HepG2 (cell line): Measurements from ENCODE around the gene FURIN. TPM values are rescaled to one million over a fixed set of nuclear protein-coding genes. Genes with fewer than 3 reads are reported as not detected.

Source experiments
- HNF1A ChIP-seq, 2 experiments: sonication (generic) in 1 of 2; formaldehyde crosslinking in 1 of 2; IDR thresholded peaks; 2 replicates each; pipeline versions ENCODE4 v1.4.0 to v1.6.1; 2016 to 2020; ENCODE audit warnings: borderline replicate concordance in 1 of 2, low read depth in 1 of 2, mild to moderate bottlenecking in 1 of 2, missing genetic modification reagents in 1 of 2
- NFRKB ChIP-seq: fragments of 450-650 bp; IDR thresholded peaks from 2 replicates; pipeline ENCODE4 v1.6.1; 2017
- RBAK ChIP-seq: sonication (generic); formaldehyde crosslinking; IDR thresholded peaks from 2 replicates; pipeline ENCODE4 v1.5.1; 2020; ENCODE audit warnings: mild to moderate bottlenecking, missing genetic modification reagents
- SALL1 ChIP-seq: sonication (generic); formaldehyde crosslinking; IDR thresholded peaks from 2 replicates; pipeline ENCODE4 v1.8.0; 2022; ENCODE audit warnings: mild to moderate bottlenecking, missing genetic modification reagents
- SRSF4 ChIP-seq: fragments of 200-400 bp; formaldehyde crosslinking; IDR thresholded peaks from one replicate; pipeline ENCODE4 v1.6.1; 2018; ENCODE audit warnings: mild to moderate bottlenecking, low read depth, low read length, moderate library complexity; ENCODE audit not compliant: poor library complexity, severe bottlenecking
- TCF12 ChIP-seq, 2 experiments: fragments of 450-650 bp in 1 of 2; sonication (generic) in 1 of 2; formaldehyde crosslinking in 1 of 2; IDR thresholded peaks; 2 replicates each; pipeline versions ENCODE4 v1.6.1 to v1.8.0; 2017 to 2022; ENCODE audit warnings: antibody characterized with exemption in 1 of 2, mild to moderate bottlenecking in 1 of 2, missing genetic modification reagents in 1 of 2, moderate library complexity in 1 of 2
- TRIM24 ChIP-seq: sonication (generic); formaldehyde crosslinking; IDR thresholded peaks from 2 replicates; pipeline ENCODE4 v1.8.0; 2022; ENCODE audit warnings: mild to moderate bottlenecking, missing genetic modification reagents
- ZBTB46 ChIP-seq: sonication (generic); formaldehyde crosslinking; IDR thresholded peaks from 2 replicates; pipeline ENCODE4 v1.4.0; 2020; ENCODE audit warnings: mild to moderate bottlenecking, missing genetic modification reagents, borderline replicate concordance
- ZFP82 ChIP-seq: sonication (generic); formaldehyde crosslinking; IDR thresholded peaks from 2 replicates; pipeline ENCODE4 v1.5.1; 2020; ENCODE audit warnings: mild to moderate bottlenecking, missing genetic modification reagents, borderline replicate concordance
- ZIK1 ChIP-seq: sonication (generic); formaldehyde crosslinking; IDR thresholded peaks from 2 replicates; pipeline ENCODE4 v1.5.0; 2020; ENCODE audit warnings: mild to moderate bottlenecking, low read depth, missing genetic modification reagents, borderline replicate concordance
- ZNF367 ChIP-seq: sonication (generic); formaldehyde crosslinking; IDR thresholded peaks from 2 replicates; pipeline ENCODE4 v1.4.0; 2020; ENCODE audit warnings: missing genetic modification reagents, borderline replicate concordance
- ZNF510 ChIP-seq: sonication (generic); formaldehyde crosslinking; IDR thresholded peaks from 2 replicates; pipeline ENCODE4 v1.4.0; 2020; ENCODE audit warnings: low read depth, mild to moderate bottlenecking, missing genetic modification reagents
- ZNF672 ChIP-seq: sonication (generic); formaldehyde crosslinking; IDR thresholded peaks from 2 replicates; pipeline ENCODE4 v1.8.1; 2022; ENCODE audit warnings: missing genetic modification reagents
- ZNF777 ChIP-seq: sonication (generic); formaldehyde crosslinking; IDR thresholded peaks from 2 replicates; pipeline ENCODE4 v1.4.0; 2020; ENCODE audit warnings: missing genetic modification reagents
- polyA plus RNA-seq, 8 experiments: library from polyadenylated mRNA; depleted of rRNA in 3 of 8; stranded (reverse) in 7 of 8; unstranded in 1 of 8; fragments of >200 nt; fragmentation: Illumina TruSeq in 4 of 8; extraction: Trizol in 4 of 8; gene quantifications; 2 replicates each; pipeline versions ENCODE4 v1.2.1 to v1.2.3, GENCODE V29; 2011 to 2016; ENCODE audit warnings: low read depth in 4 of 8, missing spikeins in 1 of 8, mixed read lengths in 1 of 8; ENCODE audit not compliant: insufficient read depth in 1 of 8
- total RNA-seq, 5 experiments: library from RNA; depleted of rRNA; stranded (reverse); fragments of >200 nt; fragmentation: Illumina TruSeq; extraction: Trizol; gene quantifications; 2 replicates each; pipeline ENCODE4 v1.2.3, GENCODE V29; 2016; ENCODE audit warnings: low read depth in 1 of 5
- TF ChIP-seq, protein P1 (sequence below): sonication (generic); formaldehyde crosslinking; IDR thresholded peaks from 2 replicates; pipeline ENCODE4 v1.9.0; 2021; ENCODE audit warnings: mild to moderate bottlenecking, missing genetic modification reagents

The FURIN gene
- total and polyA plus RNA-seq, 2 of the 13 experiments (the other 11 are each of a cell fraction or from before 2014, with no cell fraction given) = 15.2 to 17.4 TPM

- TF ChIP-seq, protein P1, sequence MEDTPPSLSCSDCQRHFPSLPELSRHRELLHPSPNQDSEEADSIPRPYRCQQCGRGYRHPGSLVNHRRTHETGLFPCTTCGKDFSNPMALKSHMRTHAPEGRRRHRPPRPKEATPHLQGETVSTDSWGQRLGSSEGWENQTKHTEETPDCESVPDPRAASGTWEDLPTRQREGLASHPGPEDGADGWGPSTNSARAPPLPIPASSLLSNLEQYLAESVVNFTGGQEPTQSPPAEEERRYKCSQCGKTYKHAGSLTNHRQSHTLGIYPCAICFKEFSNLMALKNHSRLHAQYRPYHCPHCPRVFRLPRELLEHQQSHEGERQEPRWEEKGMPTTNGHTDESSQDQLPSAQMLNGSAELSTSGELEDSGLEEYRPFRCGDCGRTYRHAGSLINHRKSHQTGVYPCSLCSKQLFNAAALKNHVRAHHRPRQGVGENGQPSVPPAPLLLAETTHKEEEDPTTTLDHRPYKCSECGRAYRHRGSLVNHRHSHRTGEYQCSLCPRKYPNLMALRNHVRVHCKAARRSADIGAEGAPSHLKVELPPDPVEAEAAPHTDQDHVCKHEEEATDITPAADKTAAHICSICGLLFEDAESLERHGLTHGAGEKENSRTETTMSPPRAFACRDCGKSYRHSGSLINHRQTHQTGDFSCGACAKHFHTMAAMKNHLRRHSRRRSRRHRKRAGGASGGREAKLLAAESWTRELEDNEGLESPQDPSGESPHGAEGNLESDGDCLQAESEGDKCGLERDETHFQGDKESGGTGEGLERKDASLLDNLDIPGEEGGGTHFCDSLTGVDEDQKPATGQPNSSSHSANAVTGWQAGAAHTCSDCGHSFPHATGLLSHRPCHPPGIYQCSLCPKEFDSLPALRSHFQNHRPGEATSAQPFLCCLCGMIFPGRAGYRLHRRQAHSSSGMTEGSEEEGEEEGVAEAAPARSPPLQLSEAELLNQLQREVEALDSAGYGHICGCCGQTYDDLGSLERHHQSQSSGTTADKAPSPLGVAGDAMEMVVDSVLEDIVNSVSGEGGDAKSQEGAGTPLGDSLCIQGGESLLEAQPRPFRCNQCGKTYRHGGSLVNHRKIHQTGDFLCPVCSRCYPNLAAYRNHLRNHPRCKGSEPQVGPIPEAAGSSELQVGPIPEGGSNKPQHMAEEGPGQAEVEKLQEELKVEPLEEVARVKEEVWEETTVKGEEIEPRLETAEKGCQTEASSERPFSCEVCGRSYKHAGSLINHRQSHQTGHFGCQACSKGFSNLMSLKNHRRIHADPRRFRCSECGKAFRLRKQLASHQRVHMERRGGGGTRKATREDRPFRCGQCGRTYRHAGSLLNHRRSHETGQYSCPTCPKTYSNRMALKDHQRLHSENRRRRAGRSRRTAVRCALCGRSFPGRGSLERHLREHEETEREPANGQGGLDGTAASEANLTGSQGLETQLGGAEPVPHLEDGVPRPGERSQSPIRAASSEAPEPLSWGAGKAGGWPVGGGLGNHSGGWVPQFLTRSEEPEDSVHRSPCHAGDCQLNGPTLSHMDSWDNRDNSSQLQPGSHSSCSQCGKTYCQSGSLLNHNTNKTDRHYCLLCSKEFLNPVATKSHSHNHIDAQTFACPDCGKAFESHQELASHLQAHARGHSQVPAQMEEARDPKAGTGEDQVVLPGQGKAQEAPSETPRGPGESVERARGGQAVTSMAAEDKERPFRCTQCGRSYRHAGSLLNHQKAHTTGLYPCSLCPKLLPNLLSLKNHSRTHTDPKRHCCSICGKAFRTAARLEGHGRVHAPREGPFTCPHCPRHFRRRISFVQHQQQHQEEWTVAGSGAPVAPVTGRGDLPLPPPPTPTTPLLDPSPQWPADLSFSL (CRISPR knock-in tag) = no peak
- TF ChIP-seq ZNF510 (CRISPR knock-in tag) (0 out of 2 replicates have a peak, but pooled peaks have one; percentile 27), NFRKB (no peak), HNF1A (IDR thresholded peaks at IDR 0.05; ENCODE audit: low read depth) (peak; percentile 71), HNF1A (CRISPR knock-in tag; IDR thresholded peaks at IDR 0.05; ENCODE audit: borderline replicate concordance) (peak; percentile 94), ZNF672 (CRISPR knock-in tag) (no peak), SRSF4 (no peak), ZFP82 (CRISPR knock-in tag) (peak; percentile 57; the same call in 1 of the 2 replicates), TCF12 (IDR thresholded peaks at IDR 0.05) (no peak), TCF12 (CRISPR knock-in tag; IDR thresholded peaks at IDR 0.05) (peak; percentile 93), RBAK (CRISPR knock-in tag) (0 out of 2 replicates have a peak, but pooled peaks have one; percentile 48), ZIK1 (CRISPR knock-in tag) (0 out of 2 replicates have a peak, but pooled peaks have one; percentile 37), ZBTB46 (CRISPR knock-in tag) (peak; percentile 90; the same call in 1 of the 2 replicates), ZNF777 (CRISPR knock-in tag) (no peak; the same call in 1 of the 2 replicates), ZNF367 (CRISPR knock-in tag) (no peak), TRIM24 (CRISPR knock-in tag) (0 out of 2 replicates have a peak, but pooled peaks have one; percentile 55), SALL1 (CRISPR knock-in tag) (peak; percentile 99)
Measured at GRCh38 chr15:90873998-90874605, 5.7 kb downstream of the FURIN start (continued).
